Tibial nerve (tissue), 4 donors: ENCODE results near the gene ELP4.

ENCODE experiments used
- EP300 ChIP-seq, 2 donors: sonication (generic); formaldehyde crosslinking; IDR thresholded peaks; one replicate each; pipeline ENCODE4 v1.6.1; 2017; ENCODE audit warnings: antibody characterized with exemption in 2 of 2, mild to moderate bottlenecking in 1 of 2
- TF ChIP-seq, protein P1 (sequence below), 5 experiments: fragments of 200-600 bp in 3 of 5; fragments of 450-650 bp in 2 of 5; sonication (generic) in 3 of 5; IDR thresholded peaks; one replicate each; pipeline ENCODE4 v1.5.1; 2016 to 2019; ENCODE audit warnings: antibody characterized with exemption in 5 of 5, mild to moderate bottlenecking in 3 of 5, moderate library complexity in 2 of 5

DNA sequence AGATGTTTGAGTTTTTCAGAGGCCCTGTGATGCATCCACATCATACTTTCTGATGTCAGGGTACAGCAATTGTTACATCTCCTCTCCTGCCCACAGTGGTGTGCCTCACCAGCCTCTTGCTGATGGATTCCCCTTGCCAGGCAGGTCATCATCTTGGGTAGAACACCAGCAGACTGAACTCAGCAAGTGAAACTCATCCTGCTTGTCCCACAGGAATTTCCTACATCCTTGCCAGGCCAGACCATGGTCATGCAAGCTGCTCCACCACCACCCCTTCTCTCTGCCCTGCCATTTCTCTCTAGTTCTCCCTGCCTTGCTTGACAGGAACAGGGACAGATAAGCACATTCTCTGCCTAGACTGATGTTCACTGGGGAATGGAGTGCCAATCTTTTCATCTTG lies 215.6 kb downstream of the ELP4 start:
- no peak for TF ChIP-seq EP300 (IDR thresholded peaks at IDR 0.05)
- TF ChIP-seq, protein P1, sequence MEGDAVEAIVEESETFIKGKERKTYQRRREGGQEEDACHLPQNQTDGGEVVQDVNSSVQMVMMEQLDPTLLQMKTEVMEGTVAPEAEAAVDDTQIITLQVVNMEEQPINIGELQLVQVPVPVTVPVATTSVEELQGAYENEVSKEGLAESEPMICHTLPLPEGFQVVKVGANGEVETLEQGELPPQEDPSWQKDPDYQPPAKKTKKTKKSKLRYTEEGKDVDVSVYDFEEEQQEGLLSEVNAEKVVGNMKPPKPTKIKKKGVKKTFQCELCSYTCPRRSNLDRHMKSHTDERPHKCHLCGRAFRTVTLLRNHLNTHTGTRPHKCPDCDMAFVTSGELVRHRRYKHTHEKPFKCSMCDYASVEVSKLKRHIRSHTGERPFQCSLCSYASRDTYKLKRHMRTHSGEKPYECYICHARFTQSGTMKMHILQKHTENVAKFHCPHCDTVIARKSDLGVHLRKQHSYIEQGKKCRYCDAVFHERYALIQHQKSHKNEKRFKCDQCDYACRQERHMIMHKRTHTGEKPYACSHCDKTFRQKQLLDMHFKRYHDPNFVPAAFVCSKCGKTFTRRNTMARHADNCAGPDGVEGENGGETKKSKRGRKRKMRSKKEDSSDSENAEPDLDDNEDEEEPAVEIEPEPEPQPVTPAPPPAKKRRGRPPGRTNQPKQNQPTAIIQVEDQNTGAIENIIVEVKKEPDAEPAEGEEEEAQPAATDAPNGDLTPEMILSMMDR (IDR thresholded peaks at IDR 0.05), result no peak
